Measurements from ENCODE around the gene UMAD1. TPM values are rescaled to one million over a fixed set of nuclear protein-coding genes. Genes with fewer than 3 reads are reported as not detected.

UMAD1 gene
- total and polyA plus RNA-seq, 2 of the 13 experiments (the other 11 are each of a cell fraction or from before 2014, with no cell fraction given): 16.8 to 17.6 TPM

DNA sequence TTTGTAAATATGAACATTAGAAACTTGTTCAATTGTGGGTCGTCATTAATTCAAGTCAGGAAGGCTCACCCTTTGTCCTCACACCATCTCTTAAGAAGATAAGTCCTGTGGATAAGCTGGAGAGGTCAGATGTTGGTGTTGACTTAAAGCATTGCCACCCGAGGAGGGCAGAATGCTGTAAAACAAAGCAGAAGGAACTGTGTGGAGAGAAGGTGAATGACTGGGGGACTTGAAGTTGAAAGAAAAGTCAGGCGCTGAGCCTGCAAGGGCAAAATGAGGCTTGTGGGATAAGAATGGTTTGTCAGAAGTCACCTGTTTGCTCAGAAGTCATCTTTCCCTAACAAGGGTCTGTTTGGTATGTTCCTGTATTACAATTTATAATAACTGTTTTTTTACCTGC is 68.7 kb downstream of the UMAD1 start:
- H3K36me3 ChIP-seq (replicated peaks in 1 of 2; ENCODE audit: control insufficient read depth in 1 of 2, insufficient read depth in 2 of 2, low read length in 2 of 2): no peaks in the 10 kb centered on the region
- CTCF ChIA-PET (ENCODE audit: low intra/inter-chr PET ratio, low total read pairs): no interaction called here
- H4K20me1 ChIP-seq (ENCODE audit: insufficient read depth, low read length): no peaks in the 10 kb centered on the region
- BruUV-seq (replicated peaks): no TSS peak
- H3K27me3 ChIP-seq (ENCODE audit: control insufficient read depth in 1 of 2, insufficient read depth in 2 of 2, low read length in 2 of 2): no peaks in the 10 kb centered on the region
- ATAC-seq (no peak), FAIRE-seq (no peak), DNase-seq (ENCODE audit: low spot score) (no peak)
- no peak overlapping the region for H3K27ac ChIP-seq (ENCODE audit: extremely low read length, insufficient read depth, low read length)
- H3K4me3 ChIP-seq (replicated peaks in 1 of 3; ENCODE audit: insufficient read depth in 1 of 3, low read depth in 2 of 3, low read length in 3 of 3): no peak overlapping the region
- intact Hi-C loops (cut with micrococcal nuclease; ENCODE audit: unreplicated experiment): no loop called here
- 79% methylated on average over 3 of the region's 3 CpGs for WGBS (ENCODE audit: low lambda C conversion rate)
- H3K9me3 ChIP-seq (ENCODE audit: low read length): no peaks in the 10 kb centered on the region
- H3K79me2 ChIP-seq (ENCODE audit: insufficient read depth, low read length): no peaks in the 10 kb centered on the region
- in situ Hi-C loops (cut with HindIII; ENCODE audit: extremely low pct_ligation_motif_present, low pct_unique_long_range_greater_than_20kb): no loop called here
- no peak overlapping the region for H3K9ac ChIP-seq (ENCODE audit: insufficient read depth, low read depth, low read length)
- no peak overlapping the region for H3K4me2 ChIP-seq (ENCODE audit: low read depth, low read length)
- no peak overlapping the region for H2AFZ ChIP-seq (ENCODE audit: low read length)
- H3K4me1 ChIP-seq (ENCODE audit: insufficient read depth, low read length): no peaks in the 10 kb centered on the region
- POLR2A ChIA-PET: no interaction called here
- TF ChIP-seq CENPX (CRISPR knock-in tag; IDR thresholded peaks at IDR 0.05) (no peak), EED (CRISPR knock-in tag; IDR thresholded peaks at IDR 0.05) (no peak), TOPORS (CRISPR knock-in tag; IDR thresholded peaks at IDR 0.05) (no peak), ESRRA (CRISPR knock-in tag; IDR thresholded peaks at IDR 0.05; ENCODE audit: low read depth) (no peak), MAFF (IDR thresholded peaks at IDR 0.05; ENCODE audit: low read depth, low read length) (no peak), ATM (IDR thresholded peaks at IDR 0.05; ENCODE audit: borderline replicate concordance) (no peak), NCOR1 (IDR thresholded peaks at IDR 0.05; ENCODE audit: borderline replicate concordance, low read length) (no peak), JUND (CRISPR knock-in tag; IDR thresholded peaks at IDR 0.05) (no peak)
- TF ChIP-seq, protein P1, sequence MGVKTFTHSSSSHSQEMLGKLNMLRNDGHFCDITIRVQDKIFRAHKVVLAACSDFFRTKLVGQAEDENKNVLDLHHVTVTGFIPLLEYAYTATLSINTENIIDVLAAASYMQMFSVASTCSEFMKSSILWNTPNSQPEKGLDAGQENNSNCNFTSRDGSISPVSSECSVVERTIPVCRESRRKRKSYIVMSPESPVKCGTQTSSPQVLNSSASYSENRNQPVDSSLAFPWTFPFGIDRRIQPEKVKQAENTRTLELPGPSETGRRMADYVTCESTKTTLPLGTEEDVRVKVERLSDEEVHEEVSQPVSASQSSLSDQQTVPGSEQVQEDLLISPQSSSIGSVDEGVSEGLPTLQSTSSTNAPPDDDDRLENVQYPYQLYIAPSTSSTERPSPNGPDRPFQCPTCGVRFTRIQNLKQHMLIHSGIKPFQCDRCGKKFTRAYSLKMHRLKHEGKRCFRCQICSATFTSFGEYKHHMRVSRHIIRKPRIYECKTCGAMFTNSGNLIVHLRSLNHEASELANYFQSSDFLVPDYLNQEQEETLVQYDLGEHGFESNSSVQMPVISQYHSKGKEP (CRISPR knock-in tag; IDR thresholded peaks at IDR 0.05): no peak

DNA sequence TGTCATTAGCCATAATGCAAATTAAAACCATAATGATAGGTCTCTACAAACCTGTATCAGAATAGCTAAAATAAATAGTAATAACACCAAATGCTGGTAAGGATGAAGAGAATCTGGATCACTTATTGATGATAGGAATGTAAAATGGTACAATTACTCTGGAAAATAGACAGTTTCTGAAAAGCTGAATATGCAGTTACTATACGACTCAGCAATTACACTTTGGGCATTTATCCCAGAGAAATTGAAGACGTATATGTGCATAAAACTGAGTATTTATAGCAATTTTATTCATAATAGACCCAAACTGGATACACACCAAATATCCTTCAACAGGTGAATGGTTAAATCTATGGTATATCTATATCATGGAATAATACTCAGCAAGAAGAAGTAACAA is 69.9 kb downstream of the UMAD1 start:
- 99% methylated on average over 2 of the region's 2 CpGs for WGBS (ENCODE audit: low lambda C conversion rate)
- Histone ChIP-seq H3K9me3 (ENCODE audit: low read length) (no peaks in the 10 kb centered on the region), H3K4me1 (ENCODE audit: insufficient read depth, low read length) (no peaks in the 10 kb centered on the region), H3K9ac (ENCODE audit: insufficient read depth, low read depth, low read length) (no peak overlapping the region), H3K4me3 (replicated peaks in 1 of 3; ENCODE audit: insufficient read depth in 1 of 3, low read depth in 2 of 3, low read length in 3 of 3) (no peak overlapping the region), H2AFZ (ENCODE audit: low read length) (no peak overlapping the region), H3K79me2 (ENCODE audit: insufficient read depth, low read length) (no peaks in the 10 kb centered on the region), H3K27me3 (ENCODE audit: control insufficient read depth in 1 of 2, insufficient read depth in 2 of 2, low read length in 2 of 2) (no peaks in the 10 kb centered on the region), H3K4me2 (ENCODE audit: low read depth, low read length) (no peak overlapping the region), H3K36me3 (replicated peaks in 1 of 2; ENCODE audit: control insufficient read depth in 1 of 2, insufficient read depth in 2 of 2, low read length in 2 of 2) (no peaks in the 10 kb centered on the region), H3K27ac (ENCODE audit: extremely low read length, insufficient read depth, low read length) (no peak overlapping the region), H4K20me1 (ENCODE audit: insufficient read depth, low read length) (no peaks in the 10 kb centered on the region)
- TF ChIP-seq, protein P2, sequence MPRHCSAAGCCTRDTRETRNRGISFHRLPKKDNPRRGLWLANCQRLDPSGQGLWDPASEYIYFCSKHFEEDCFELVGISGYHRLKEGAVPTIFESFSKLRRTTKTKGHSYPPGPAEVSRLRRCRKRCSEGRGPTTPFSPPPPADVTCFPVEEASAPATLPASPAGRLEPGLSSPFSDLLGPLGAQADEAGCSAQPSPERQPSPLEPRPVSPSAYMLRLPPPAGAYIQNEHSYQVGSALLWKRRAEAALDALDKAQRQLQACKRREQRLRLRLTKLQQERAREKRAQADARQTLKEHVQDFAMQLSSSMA (CRISPR knock-in tag; IDR thresholded peaks at IDR 0.05): no peak
- TF ChIP-seq MAFF (IDR thresholded peaks at IDR 0.05; ENCODE audit: low read depth, low read length): peak; percentile 67; the same call in 1 of the 2 replicates
- TF ChIP-seq MAFK (conservative IDR thresholded peaks at IDR 0.05 in 1 of 2, IDR thresholded peaks at IDR 0.05 in 1 of 2; ENCODE audit: low read length in 2 of 2): peak; percentile 46 to 58; a peak in 3 of 4 replicates
- FAIRE-seq (no peak), ATAC-seq (no peak), DNase-seq (ENCODE audit: low spot score) (no peak)
- ChIA-PET CTCF (ENCODE audit: low intra/inter-chr PET ratio, low total read pairs) (no interaction called here), POLR2A (no interaction called here)
- no TSS peak for BruUV-seq (replicated peaks)
- in situ Hi-C loops (cut with HindIII; ENCODE audit: extremely low pct_ligation_motif_present, low pct_unique_long_range_greater_than_20kb) (no loop called here), intact Hi-C loops (cut with micrococcal nuclease; ENCODE audit: unreplicated experiment) (no loop called here)
